ENCODE data around the gene C4BPA. TPM values are rescaled to one million over a fixed set of nuclear protein-coding genes. Genes with fewer than 3 reads are reported as not detected.

C4BPA gene
- total RNA-seq, 1 experiment from 2014 or later: not detected

DNA sequence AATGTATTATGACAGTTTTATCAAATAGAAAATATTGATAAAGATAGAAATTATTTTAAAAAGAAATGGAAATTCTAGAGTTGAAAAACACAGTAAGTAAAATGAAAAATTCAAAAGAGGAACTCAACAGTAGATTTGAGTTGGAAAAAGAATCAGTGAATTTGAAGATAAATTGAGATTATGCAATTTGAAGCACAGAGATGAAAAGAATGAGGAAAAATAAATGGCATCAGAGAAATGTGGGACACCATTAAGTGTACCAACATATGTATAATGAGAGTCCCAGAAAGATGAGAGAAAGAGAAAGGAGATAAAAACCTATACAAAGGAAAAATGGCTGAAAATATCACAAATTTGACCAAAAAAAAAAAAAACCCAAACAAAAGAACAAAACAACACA, 25.0 kb downstream of the C4BPA start:
- Histone ChIP-seq H3K79me2 (ENCODE audit: insufficient read depth, low read length) (no peaks in the 10 kb centered on the region), H3K79me1 (ENCODE audit: insufficient read depth, low read depth, low read length, poor library complexity, severe bottlenecking) (no peaks in the 10 kb centered on the region), H4K8ac (replicated peaks; ENCODE audit: insufficient read length, low read depth, low read length) (no peak overlapping the region), H4K91ac (ENCODE audit: insufficient read length, low read depth, low read length) (no peak overlapping the region), H4K20me1 (ENCODE audit: control insufficient read depth, insufficient read depth, insufficient read length) (no peaks in the 10 kb centered on the region), H3K27me3 (ENCODE audit: insufficient read depth, low read length) (no peaks in the 10 kb centered on the region), H2BK5ac (ENCODE audit: insufficient read length, low read length) (no peak overlapping the region), H3K56ac (ENCODE audit: insufficient read length, low read depth, low read length) (no peak overlapping the region), H3K14ac (ENCODE audit: insufficient read depth, low read length) (no peak overlapping the region), H3K23ac (ENCODE audit: insufficient read length, low read depth, low read length) (no peak overlapping the region), H2BK20ac (ENCODE audit: low read depth, low read length, poor library complexity, severe bottlenecking) (no peak overlapping the region), H3K4me2 (ENCODE audit: insufficient read depth, insufficient read length, low read length) (no peak overlapping the region), H3T11ph (ENCODE audit: low read length) (no peak overlapping the region), H3K4me1 (ENCODE audit: insufficient read depth, low read length) (no peaks in the 10 kb centered on the region), H3K23me2 (ENCODE audit: insufficient read length, low read depth, low read length, poor library complexity, severe bottlenecking) (no peaks in the 10 kb centered on the region), H3K9me3 (ENCODE audit: control insufficient read depth, low read depth, low read length) (no peaks in the 10 kb centered on the region), H3K4ac (ENCODE audit: low read depth, low read length) (no peak overlapping the region), H2BK15ac (ENCODE audit: low read depth, low read length) (no peak overlapping the region), H2AK5ac (ENCODE audit: insufficient read length, low read length) (no peak overlapping the region), H2BK120ac (ENCODE audit: low read depth, low read length, poor library complexity, severe bottlenecking) (no peak overlapping the region), H3K9ac (ENCODE audit: extremely low read depth, insufficient read length, low read length) (no peak overlapping the region), H3K27ac (ENCODE audit: insufficient read length, low read depth, low read length) (no peak overlapping the region), H4K5ac (ENCODE audit: insufficient read length, low read depth, low read length) (no peak overlapping the region), H2AFZ (ENCODE audit: low read length) (no peak overlapping the region), H2BK12ac (ENCODE audit: insufficient read length, low read depth, low read length) (no peak overlapping the region), H3K18ac (ENCODE audit: insufficient read length, low read depth, low read length) (no peak overlapping the region)
- Mint-ChIP-seq H3K4me3 (no peak overlapping the region), H3K4me1 (peaks cover 5% of the 10 kb centered on the region in 2 experiments; a peak in 3 of 4 replicates), H3K36me3 (ENCODE audit: insufficient read depth in 1 of 3, low read depth in 3 of 3) (peaks cover 0 to 14% (median 0%) of the 10 kb centered on the region in 3 experiments; a peak in 3 of 7 replicates), H3K27me3 (ENCODE audit: low read depth) (no peaks in the 10 kb centered on the region), H3K27ac (no peak overlapping the region), H3K9me3 (peaks cover 9 to 11% of the 10 kb centered on the region in 2 experiments)
- TF ChIP-seq, protein P1, sequence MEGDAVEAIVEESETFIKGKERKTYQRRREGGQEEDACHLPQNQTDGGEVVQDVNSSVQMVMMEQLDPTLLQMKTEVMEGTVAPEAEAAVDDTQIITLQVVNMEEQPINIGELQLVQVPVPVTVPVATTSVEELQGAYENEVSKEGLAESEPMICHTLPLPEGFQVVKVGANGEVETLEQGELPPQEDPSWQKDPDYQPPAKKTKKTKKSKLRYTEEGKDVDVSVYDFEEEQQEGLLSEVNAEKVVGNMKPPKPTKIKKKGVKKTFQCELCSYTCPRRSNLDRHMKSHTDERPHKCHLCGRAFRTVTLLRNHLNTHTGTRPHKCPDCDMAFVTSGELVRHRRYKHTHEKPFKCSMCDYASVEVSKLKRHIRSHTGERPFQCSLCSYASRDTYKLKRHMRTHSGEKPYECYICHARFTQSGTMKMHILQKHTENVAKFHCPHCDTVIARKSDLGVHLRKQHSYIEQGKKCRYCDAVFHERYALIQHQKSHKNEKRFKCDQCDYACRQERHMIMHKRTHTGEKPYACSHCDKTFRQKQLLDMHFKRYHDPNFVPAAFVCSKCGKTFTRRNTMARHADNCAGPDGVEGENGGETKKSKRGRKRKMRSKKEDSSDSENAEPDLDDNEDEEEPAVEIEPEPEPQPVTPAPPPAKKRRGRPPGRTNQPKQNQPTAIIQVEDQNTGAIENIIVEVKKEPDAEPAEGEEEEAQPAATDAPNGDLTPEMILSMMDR (conservative IDR thresholded peaks at IDR 0.05): no peak
- DNase-seq: no peak

All from H9 (cell line).